ENCODE results near the gene PSENEN. TPM values are rescaled to one million over a fixed set of nuclear protein-coding genes. Genes with fewer than 3 reads are reported as not detected.

PSENEN gene
- polyA plus RNA-seq, 1 experiment: 65.4 TPM

DNA sequence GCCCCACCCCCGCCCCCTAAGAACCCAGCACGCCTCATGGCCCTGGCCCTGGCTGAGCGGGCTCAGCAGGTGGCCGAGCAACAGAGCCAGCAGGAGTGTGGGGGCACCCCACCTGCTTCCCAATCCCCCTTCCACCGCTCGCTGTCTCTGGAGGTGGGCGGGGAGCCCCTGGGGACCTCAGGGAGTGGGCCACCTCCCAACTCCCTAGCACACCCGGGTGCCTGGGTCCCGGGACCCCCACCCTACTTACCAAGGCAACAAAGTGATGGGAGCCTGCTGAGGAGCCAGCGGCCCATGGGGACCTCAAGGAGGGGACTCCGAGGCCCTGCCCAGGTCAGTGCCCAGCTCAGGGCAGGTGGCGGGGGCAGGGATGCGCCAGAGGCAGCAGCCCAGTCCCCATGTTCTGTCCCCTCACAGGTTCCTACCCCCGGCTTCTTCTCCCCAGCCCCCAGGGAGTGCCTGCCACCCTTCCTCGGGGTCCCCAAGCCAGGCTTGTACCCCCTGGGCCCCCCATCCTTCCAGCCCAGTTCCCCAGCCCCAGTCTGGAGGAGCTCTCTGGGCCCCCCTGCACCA lies 41.9 kb downstream of the PSENEN start:
- no peak for DNase-seq (ENCODE audit: low read depth)
- Histone ChIP-seq H3K4me3 (ENCODE audit: low read depth, low read length) (no peak overlapping the region), H3K36me3 (ENCODE audit: control insufficient read depth, insufficient read depth, low read length) (peaks cover 4% of the 10 kb centered on the region), H3K27me3 (ENCODE audit: control insufficient read depth, insufficient read depth, low read length) (no peaks in the 10 kb centered on the region)
- ChIA-PET POLR2A (no interaction called here), CTCF (interaction anchor here (0.7 kb wide), 1 partner anchor 633 kb away, joined by 4 read pairs; no protein-coding TSS in a partner anchor)
- TF ChIP-seq, protein P1, sequence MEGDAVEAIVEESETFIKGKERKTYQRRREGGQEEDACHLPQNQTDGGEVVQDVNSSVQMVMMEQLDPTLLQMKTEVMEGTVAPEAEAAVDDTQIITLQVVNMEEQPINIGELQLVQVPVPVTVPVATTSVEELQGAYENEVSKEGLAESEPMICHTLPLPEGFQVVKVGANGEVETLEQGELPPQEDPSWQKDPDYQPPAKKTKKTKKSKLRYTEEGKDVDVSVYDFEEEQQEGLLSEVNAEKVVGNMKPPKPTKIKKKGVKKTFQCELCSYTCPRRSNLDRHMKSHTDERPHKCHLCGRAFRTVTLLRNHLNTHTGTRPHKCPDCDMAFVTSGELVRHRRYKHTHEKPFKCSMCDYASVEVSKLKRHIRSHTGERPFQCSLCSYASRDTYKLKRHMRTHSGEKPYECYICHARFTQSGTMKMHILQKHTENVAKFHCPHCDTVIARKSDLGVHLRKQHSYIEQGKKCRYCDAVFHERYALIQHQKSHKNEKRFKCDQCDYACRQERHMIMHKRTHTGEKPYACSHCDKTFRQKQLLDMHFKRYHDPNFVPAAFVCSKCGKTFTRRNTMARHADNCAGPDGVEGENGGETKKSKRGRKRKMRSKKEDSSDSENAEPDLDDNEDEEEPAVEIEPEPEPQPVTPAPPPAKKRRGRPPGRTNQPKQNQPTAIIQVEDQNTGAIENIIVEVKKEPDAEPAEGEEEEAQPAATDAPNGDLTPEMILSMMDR (IDR thresholded peaks at IDR 0.05; ENCODE audit: insufficient read depth, low read depth, low read length): no peak

DNA sequence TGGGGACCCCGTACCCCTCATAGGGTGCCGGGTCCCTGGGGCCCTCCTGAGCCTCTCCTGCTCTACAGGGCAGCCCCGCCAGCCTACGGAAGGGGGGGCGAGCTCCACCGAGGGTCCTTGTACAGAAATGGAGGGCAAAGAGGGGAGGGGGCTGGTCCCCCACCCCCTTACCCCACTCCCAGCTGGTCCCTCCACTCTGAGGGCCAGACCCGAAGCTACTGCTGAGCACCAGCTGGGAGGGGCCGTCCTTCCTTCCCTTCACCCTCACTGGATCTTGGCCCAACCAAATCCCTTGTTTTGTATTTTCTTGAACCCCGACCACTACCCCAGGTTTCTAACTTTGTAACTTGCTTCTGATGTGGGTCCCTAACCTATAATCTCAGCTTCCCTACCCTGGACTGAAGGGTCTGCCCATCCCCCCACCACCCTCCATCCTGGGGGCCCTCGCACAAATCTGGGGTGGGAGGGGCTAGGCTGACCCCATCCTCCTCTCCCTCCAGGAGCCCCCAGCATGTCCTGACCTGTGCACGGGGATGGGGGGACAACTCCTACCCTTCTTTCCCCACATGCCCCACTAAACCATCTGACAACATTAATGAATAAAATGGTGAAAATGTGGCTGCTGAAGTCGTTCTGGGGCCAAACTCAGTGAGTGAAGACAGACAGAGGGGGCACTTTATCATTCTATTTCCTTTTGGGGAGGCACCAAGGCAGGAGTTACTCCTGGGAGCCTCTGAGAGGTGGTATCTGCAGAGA lies 42.9 kb downstream of the PSENEN start:
- TF ChIP-seq, protein P1 (IDR thresholded peaks at IDR 0.05; ENCODE audit: insufficient read depth, low read depth, low read length): no peak
- Histone ChIP-seq H3K36me3 (ENCODE audit: control insufficient read depth, insufficient read depth, low read length) (peaks cover under 1% of the 10 kb centered on the region; the same call in 1 of the 2 replicates), H3K4me3 (ENCODE audit: low read depth, low read length) (no peak overlapping the region), H3K27me3 (ENCODE audit: control insufficient read depth, insufficient read depth, low read length) (no peaks in the 10 kb centered on the region)
- DNase-seq (ENCODE audit: low read depth): no peak
- ChIA-PET CTCF (interaction anchor here (0.9 kb wide), 1 partner anchor 143 kb away, joined by 4 read pairs; no protein-coding TSS in a partner anchor), POLR2A (no interaction called here)

DNA sequence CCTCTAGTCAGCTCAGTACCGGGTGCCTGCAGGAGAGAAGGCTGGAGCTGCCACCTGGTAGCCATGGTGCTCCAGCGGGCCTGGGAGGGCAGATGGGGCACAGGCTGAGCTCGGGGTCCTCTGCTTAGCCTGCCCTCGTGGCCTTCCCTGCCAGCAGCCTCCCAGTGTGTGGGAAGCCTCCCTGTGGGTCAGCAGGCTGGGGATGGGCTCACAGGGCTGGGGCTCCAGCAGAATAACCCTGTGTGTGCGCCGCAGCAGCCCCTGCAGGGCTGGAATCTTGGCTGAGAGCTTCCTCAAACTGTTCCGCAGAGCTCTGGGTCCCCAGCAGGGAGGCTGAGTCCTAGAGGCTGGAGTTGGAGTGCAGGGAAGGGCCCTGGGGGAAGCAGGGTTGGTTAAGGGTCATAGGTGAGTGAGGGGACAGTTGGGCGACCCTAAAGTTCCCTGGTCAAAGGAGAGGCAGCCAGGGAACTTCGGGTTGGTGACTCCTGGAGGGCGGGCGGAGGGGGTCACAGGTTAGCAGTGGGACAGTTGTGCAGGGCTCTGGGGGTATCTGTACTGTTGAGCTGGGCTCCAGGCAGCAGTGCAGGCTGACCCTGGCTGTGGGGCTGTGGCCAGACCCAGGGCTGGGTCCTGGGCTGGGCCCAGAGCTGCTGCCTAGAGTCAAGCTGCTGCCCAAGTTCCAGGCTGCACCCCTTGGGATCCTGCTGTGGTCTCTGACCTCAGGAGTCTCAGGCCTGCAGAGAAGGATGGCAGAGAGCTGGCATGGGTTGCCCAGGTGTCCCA lies 43.9 kb downstream of the PSENEN start:
- POLR2A ChIA-PET: no interaction called here
- Histone ChIP-seq H3K27me3 (ENCODE audit: control insufficient read depth, insufficient read depth, low read length) (no peaks in the 10 kb centered on the region), H3K36me3 (ENCODE audit: control insufficient read depth, insufficient read depth, low read length) (no peaks in the 10 kb centered on the region; the same call in 1 of the 2 replicates), H3K4me3 (ENCODE audit: low read depth, low read length) (no peak overlapping the region)
- DNase-seq (ENCODE audit: low read depth): no peak
- TF ChIP-seq, protein P1 (IDR thresholded peaks at IDR 0.05; ENCODE audit: insufficient read depth, low read depth, low read length): no peak
- CTCF ChIA-PET: interaction anchor here (0.6 to 1.1 kb wide), 2 partner anchors 14 to 128 kb away, joined by 3 to 4 read pairs; partner anchors contain the start of gene ARHGAP33

DNA sequence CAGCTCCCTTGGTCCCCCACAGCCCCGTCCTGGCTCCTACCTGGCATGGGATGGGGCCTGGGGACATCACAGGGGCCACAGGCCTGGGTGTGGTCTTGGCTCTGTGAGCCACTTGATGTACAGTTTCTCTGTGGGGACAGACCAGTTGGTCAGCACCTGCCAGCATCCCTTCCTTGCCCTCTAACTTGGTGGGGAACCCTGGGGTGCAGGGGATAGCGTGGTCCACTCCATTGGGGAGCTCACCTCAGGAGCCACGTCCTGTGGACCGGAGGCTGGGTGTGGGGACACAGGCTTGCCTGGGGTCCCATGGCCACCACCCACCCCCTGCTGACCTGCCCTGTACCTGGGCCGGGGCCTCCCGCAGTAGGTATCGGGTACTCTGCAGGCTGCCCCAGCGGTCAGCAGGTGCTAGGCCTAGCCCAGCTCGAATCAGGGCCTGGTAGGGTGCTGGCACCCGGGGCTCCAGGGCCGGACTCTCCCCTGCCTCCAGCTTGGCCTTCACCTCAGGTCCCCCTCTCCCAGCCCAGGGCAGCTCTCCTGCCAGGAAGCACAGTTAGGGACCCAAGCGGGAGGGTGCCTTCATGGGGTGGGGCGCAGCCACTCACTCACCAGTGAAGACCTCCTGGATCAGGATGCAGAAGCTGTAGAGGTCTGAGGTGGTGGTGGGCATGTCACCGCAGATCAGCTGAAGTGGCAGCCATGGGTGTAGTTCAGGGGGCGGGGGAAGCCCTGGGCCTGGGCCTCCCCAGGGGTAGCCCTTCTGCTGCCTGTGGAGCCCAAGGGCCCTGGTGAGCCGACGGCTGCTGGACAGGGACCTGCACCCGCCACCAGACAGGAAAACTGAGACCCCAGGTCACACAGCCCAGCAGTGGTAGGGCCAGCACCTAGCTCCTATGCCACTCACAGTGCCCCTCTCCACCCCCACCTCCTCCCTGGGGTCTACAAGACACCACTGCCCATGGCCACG lies 44.8 kb downstream of the PSENEN start:
- no peak overlapping the region for H3K4me3 ChIP-seq (ENCODE audit: low read depth, low read length)
- CTCF ChIA-PET: interaction anchor here (0.6 to 1.1 kb wide), 3 partner anchors 11 to 129 kb away, joined by 3 to 4 read pairs (median 3); partner anchors contain the start of gene ARHGAP33
- TF ChIP-seq, protein P1 (IDR thresholded peaks at IDR 0.05; ENCODE audit: insufficient read depth, low read depth, low read length): no peak
- POLR2A ChIA-PET: no interaction called here
- no peaks in the 10 kb centered on the region; the same call in 1 of the 2 replicates for H3K27me3 ChIP-seq (ENCODE audit: control insufficient read depth, insufficient read depth, low read length)
- no peak for DNase-seq (ENCODE audit: low read depth)
- no peaks in the 10 kb centered on the region; the same call in 1 of the 2 replicates for H3K36me3 ChIP-seq (ENCODE audit: control insufficient read depth, insufficient read depth, low read length)

Data from BJ (cell line).